ENCODE measurements around the gene STARD7. TPM values are rescaled to one million over a fixed set of nuclear protein-coding genes. Genes with fewer than 3 reads are reported as not detected.
A peak's percentile ranks its signal among the peaks of the same experiment; 100 is the strongest.

Gene STARD7
- total and polyA plus RNA-seq, 7 donors = 111 to 472 (median 184) TPM

DNA sequence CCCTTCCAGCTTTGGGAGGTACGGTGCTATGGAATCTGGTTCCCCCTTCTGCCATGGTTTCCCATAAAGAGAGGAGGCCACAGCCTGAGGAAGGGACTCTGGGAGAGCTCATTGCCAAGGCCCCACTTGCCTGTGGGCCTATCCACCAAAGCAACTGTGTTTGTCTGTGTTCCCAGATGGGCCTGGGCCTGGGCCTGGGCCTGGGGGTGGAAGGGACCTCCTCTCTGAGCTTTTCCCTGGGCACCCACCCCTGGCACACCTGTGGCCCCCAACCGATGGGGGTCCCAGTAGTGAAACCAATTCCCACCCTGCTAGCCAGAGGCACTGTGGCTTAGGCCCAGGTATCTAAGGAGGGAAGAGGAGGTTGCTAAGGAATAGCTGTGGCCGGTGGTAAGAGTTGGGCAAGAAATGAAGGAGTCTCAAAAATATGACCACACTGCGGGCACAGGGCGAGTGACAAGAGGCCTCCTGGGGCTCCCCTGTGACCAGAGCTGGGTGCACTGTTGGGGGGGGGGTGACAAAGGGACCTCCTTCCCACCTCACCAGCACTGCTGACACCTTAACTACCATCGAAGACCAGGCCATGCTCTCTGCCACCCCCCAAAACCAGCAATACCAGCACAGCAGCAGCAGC is 58.5 kb downstream of the STARD7 start:
- TF ChIP-seq, protein P1, sequence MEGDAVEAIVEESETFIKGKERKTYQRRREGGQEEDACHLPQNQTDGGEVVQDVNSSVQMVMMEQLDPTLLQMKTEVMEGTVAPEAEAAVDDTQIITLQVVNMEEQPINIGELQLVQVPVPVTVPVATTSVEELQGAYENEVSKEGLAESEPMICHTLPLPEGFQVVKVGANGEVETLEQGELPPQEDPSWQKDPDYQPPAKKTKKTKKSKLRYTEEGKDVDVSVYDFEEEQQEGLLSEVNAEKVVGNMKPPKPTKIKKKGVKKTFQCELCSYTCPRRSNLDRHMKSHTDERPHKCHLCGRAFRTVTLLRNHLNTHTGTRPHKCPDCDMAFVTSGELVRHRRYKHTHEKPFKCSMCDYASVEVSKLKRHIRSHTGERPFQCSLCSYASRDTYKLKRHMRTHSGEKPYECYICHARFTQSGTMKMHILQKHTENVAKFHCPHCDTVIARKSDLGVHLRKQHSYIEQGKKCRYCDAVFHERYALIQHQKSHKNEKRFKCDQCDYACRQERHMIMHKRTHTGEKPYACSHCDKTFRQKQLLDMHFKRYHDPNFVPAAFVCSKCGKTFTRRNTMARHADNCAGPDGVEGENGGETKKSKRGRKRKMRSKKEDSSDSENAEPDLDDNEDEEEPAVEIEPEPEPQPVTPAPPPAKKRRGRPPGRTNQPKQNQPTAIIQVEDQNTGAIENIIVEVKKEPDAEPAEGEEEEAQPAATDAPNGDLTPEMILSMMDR (IDR thresholded peaks at IDR 0.05) = no peak
- ATAC-seq = no peak
- Histone ChIP-seq H3K36me3 (ENCODE audit: insufficient read depth in 1 of 2, low read depth in 1 of 2) (no peaks in the 10 kb centered on the region), H3K9me3 (no peaks in the 10 kb centered on the region), H3K4me1 (no peaks in the 10 kb centered on the region), H3K27me3 (ENCODE audit: insufficient read depth in 3 of 3, low read length in 2 of 3) (no peaks in the 10 kb centered on the region), H3K27ac (no peak overlapping the region), H3K4me3 (no peak overlapping the region)
- DNase-seq = no peak
- intact Hi-C loops (cut with DNase I) = no loop called here
- 91 to 95% (median 93%) methylated on average over 6 of the region's 6 CpGs for WGBS, 3 donors

DNA sequence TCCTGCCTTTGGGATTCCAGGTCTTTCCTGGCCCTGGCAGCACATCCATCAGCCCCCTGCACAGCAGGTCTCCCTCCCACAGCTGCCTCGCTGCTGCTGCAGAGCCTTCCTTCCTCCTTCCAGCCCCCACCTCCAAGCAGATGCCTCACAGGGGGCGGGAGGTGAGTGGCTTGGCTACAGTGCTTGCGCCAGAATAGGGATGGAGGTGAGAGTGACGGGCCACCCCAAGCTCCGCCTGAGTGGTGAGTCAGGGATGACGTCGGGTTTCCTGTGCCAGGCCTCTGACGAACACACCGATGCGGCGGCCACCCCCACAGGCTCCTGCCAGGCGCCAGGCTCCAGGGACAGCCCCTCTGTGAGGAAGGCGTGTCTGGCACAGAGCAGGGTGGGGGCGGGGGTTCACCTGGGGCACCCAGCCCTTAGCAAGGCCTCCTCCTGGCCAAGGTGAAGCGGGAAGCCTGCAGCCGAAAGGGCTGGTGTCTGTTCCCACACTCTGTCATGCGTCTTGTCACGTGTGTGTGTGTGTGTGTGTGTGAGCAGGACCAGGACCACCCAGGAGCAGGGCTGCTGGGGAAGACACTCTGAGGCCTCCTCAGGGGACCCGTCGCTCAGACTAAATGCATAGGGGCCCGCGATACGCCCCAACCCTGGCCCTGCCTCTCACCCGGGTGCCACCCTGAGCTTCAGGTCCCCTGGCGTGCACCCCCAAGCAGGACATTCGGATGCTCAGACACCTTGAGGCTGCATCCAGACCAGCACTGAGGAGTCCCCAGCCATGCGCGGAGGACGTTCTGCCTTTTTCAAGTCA is 60.0 kb downstream of the STARD7 start:
- WGBS, 3 donors = 61 to 68% (median 63%) methylated on average over 23 to 29 of the region's 29 CpGs
- peaks cover 0 to under 1% of the 10 kb centered on the region in 2 donors for H3K36me3 ChIP-seq (ENCODE audit: insufficient read depth in 1 of 2, low read depth in 1 of 2)
- peaks cover 11% of the 10 kb centered on the region for H3K4me1 ChIP-seq
- TF ChIP-seq, protein P1 (IDR thresholded peaks at IDR 0.05) = no peak
- H3K9me3 ChIP-seq = no peaks in the 10 kb centered on the region
- H3K27me3 ChIP-seq (ENCODE audit: insufficient read depth in 3 of 3, low read length in 2 of 3) = no peaks in the 10 kb centered on the region
- H3K27ac ChIP-seq = no peak overlapping the region
- no peak overlapping the region for H3K4me3 ChIP-seq
- DNase-seq (peak; percentile 55 to 78), ATAC-seq (peak in 2 of 4 donors; percentile 9 to 23)
- intact Hi-C loops (cut with DNase I) = loop anchor here in 1 of 2 donors (10.0 kb wide), 1 partner anchor 116 kb away; the partner anchor contains the start of genes CIAO1 and TMEM127

- ATAC-seq (no peak), DNase-seq (no peak)
- Histone ChIP-seq H3K36me3 (ENCODE audit: insufficient read depth in 1 of 2, low read depth in 1 of 2) (peaks cover 0 to 4% of the 10 kb centered on the region in 2 donors), H3K27ac (no peak overlapping the region), H3K9me3 (no peaks in the 10 kb centered on the region), H3K4me1 (peaks cover 11% of the 10 kb centered on the region), H3K27me3 (ENCODE audit: insufficient read depth in 3 of 3, low read length in 2 of 3) (no peaks in the 10 kb centered on the region), H3K4me3 (no peak overlapping the region)
- 79 to 86% (median 85%) methylated on average over 9 of the region's 9 CpGs for WGBS, 3 donors
- TF ChIP-seq, protein P1 (IDR thresholded peaks at IDR 0.05) = no peak
- intact Hi-C loops (cut with DNase I) = loop anchor here in 1 of 2 donors (10.0 kb wide), 1 partner anchor 117 kb away; the partner anchor contains the start of genes CIAO1 and TMEM127
These were observed 60.9 kb downstream of the STARD7 start for GRCh38 chr2:96147593-96148201.

GRCh38 chr2:96146881-96147592 is 61.6 kb downstream of the STARD7 start:
- Histone ChIP-seq H3K4me3 (no peak overlapping the region), H3K27me3 (ENCODE audit: insufficient read depth in 3 of 3, low read length in 2 of 3) (no peaks in the 10 kb centered on the region), H3K9me3 (no peaks in the 10 kb centered on the region), H3K36me3 (ENCODE audit: insufficient read depth in 1 of 2, low read depth in 1 of 2) (peaks cover 0 to 4% of the 10 kb centered on the region in 2 donors), H3K4me1 (peaks cover 11% of the 10 kb centered on the region), H3K27ac (no peak overlapping the region)
- ATAC-seq = no peak
- TF ChIP-seq, protein P1 (IDR thresholded peaks at IDR 0.05) = no peak
- DNase-seq = peak in 1 of 2 donors; percentile 49
- intact Hi-C loops (cut with DNase I) = loop anchor here in 1 of 2 donors (10.0 kb wide), 1 partner anchor 118 kb away; the partner anchor contains the start of genes CIAO1 and TMEM127
- 74 to 78% (median 75%) methylated on average over 9 of the region's 9 CpGs for WGBS, 3 donors

Data from psoas muscle (tissue), 8 donors.